Activated CD4-positive, alpha-beta T cell treated with anti-CD3 and anti-CD28 coated beads, Interleukin-2, amount 50 U/mL, for 4 hours (primary cell): ENCODE measurements around the gene DAGLA.

Experiments used
- DNase-seq, 2 experiments: peaks; one replicate each; pipeline ENCODE4 v3.0.0-alpha.2; 2020

DAGLA gene

DNA sequence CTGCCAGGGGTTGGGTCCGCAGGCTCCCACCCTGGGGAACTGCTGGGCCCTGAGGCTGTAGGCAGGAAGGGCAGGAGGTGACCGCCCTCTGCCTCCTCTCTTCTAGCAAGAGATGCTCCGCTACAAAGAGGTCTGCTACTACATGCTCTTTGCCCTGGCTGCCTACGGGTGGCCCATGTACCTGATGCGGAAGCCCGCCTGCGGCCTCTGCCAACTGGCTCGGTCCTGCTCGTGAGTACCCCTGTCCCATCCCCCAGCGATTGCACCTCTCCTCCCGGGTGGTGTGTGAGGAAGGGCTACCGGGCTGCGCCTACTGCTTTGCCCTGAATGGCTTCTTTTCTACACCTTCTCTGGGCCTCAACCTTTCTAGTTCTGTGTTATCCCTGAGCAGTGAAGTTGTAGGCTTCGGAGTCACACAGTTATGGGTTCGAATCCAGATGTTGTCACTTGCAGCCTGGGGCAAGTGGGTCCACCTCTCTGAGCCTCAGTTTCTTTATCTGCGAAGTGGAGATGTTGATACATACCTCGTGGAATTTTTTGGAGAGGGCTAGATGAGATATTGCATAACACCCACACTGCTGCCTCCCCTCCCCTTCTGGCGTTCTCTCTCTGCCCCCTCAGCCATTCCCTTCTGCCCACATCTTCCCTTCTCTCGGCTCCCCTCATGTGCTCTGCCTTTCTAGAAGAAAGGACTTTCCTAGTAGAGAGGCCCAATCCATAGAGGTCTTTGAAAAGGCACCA lies 51.2 kb downstream of the DAGLA start:
- DNase-seq, result no peak

DNA sequence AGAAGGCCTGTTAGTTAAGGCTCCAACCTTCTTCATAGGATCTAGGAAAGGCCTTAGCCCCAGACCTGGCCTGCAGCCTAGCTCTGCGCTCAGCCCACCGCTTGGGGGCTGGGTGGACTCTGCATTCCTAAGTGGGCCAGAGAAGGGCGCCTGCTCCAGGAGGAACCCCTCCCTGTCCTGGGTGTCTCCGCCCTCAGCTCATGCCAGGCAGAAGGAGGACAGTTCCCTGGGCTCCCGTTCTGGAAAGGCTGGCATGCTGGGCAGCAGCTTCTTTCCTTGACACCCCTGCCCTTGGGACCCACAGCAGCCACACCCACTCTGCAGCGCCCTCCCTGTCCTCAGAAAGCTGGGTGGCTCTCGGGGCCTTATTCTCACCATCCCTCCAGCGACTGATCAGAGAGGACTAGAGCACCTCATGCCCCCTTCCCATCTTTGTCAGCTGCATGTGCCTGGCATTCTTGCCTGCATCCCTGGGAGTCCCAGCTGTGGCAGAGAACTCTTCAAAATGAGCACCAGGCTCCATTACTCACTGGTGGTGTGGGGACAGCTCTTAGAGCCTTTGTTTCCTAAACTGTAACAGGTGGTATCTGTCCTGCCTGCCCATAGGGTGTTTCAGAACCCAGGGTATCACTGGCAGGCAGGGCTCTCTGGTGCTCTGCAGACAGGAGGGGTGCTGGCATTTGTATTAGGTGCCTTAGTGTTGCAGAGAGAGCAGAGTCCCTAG lies 51.9 kb downstream of the DAGLA start:
- DNase-seq, result no peak

DNA sequence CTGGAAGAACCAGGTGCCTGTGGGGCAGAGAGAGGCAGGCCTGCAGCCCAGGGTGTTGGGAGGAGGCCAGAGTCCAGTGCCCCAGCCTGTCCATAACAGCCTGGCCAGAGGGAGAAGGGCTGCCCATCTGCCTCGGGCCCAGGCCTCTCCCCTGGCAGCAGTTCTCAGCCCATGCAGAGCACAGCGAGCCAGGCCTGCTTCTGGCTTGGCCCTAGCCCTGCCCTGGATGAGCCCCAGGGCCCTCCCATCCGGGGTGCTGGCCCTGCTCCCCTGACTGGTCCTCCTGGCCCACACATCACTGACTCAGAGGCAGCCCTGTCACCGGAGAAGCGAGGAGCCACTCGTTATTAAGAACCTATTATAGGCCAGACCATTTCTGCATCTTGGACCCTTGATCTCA lies 52.5 kb downstream of the DAGLA start:
- no peak for DNase-seq

DNA sequence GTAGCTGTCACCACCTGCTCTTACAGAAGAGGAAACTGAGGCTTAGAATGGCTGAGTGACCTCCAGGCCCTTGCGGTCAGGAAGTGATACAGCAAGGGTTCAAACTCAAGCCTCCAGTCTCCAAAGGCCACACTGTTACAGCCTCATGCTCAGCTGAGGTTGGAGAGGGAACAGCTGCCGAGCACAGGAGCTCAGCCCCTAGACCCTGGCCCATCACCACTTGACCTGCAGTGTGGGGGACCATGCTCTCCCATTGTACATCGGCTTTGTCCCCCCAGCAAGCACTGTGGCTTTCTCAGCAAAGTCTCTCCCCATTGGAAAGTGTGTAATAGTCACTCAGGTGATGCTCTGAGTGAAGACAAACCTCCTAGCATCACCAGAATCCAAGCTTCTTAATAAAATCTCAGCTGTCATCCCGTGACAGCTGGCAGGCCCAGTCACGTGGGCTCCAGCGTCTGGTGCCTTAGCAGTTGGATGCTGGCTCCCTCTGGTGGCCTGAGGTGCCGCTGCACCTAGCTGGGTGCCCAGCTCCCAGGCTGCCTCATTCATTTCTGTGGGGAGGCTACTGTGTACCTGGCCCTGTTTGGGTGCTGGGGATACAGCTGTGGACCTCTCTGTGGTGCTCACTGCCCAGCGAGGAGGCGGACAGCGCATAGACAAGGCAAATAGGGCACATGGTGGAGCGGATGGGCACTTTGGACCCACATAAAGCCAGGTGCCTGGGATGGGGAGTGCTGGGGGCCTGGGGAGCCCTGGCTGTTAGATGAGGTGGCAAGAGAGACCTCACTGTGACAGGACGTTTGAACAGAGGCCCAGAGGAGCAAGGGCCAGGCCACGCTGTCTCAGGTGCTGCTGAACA lies 53.2 kb downstream of the DAGLA start:
- DNase-seq, result peak; percentile 82 to 85

DNA sequence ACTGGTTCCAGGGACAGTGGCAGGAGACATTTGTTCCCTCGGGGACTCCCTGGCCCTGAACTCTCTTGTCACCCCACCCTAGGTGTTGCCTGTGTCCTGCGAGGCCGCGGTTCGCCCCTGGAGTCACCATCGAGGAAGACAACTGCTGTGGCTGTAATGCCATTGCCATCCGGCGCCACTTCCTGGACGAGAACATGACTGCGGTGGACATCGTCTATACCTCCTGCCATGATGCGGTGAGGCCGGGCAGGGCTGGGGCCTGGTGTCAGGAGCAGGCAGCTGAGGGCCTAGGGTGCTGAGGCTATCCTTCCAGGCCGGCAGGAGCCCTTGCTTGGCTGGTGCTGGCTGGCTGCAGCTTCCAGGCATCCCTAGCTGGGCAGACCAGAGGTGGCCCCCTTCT lies 54.6 kb downstream of the DAGLA start:
- no peak for DNase-seq

DNA sequence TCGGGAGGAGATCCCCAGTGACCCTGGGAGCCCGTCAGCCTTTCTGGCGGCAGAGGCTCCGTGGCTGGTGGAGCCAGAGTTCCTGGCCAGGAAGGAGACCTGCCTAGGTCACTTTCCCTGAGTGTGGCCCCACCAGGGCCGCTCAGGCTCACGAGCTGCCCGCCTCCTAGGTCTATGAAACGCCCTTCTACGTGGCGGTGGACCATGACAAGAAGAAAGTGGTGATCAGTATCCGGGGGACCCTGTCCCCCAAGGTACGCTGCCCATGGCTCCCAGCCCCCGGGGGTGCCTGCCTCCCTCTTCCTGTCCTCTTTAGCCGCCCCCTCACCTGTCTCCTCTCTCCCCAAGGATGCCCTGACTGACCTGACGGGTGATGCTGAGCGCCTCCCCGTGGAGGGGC lies 55.2 kb downstream of the DAGLA start:
- DNase-seq, result no peak

DNA sequence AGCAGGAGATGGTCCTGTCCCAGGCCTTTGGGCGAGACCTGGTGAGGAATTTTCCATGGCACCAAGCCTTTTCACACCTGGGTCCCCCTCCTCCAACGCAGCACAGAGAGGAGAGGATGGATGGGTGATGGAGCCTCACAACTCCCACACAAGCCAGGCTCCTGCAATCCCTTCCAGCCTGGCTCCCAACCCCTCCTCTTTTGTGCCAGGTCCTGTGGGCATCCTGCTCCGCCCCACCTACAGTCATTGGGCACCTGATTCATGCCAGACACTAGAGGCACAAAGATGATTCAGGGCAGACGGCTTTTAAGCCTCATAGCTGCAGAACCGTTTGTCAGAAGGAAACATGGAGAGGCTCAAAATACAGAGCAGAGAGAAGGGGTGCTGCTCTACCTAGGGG lies 56.1 kb downstream of the DAGLA start:
- no peak for DNase-seq

DNA sequence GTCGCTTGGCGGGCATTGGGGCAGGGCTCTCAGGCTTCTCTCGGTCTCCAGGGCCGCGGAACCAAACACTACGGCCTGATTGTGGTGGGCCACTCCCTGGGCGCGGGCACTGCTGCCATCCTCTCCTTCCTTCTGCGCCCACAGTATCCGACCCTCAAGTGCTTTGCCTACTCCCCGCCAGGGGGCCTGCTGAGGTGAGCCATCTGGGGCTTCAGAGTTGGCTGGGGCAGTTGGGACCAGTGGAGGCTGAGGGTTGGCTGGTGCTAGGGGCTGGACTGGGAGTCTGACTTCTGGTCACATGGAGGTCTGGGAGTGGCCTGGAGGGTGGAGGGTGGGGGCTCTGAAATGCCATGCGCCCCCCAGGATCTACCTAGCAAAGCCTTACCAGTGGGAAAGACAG lies 56.9 kb downstream of the DAGLA start:
- no peak for DNase-seq

DNA sequence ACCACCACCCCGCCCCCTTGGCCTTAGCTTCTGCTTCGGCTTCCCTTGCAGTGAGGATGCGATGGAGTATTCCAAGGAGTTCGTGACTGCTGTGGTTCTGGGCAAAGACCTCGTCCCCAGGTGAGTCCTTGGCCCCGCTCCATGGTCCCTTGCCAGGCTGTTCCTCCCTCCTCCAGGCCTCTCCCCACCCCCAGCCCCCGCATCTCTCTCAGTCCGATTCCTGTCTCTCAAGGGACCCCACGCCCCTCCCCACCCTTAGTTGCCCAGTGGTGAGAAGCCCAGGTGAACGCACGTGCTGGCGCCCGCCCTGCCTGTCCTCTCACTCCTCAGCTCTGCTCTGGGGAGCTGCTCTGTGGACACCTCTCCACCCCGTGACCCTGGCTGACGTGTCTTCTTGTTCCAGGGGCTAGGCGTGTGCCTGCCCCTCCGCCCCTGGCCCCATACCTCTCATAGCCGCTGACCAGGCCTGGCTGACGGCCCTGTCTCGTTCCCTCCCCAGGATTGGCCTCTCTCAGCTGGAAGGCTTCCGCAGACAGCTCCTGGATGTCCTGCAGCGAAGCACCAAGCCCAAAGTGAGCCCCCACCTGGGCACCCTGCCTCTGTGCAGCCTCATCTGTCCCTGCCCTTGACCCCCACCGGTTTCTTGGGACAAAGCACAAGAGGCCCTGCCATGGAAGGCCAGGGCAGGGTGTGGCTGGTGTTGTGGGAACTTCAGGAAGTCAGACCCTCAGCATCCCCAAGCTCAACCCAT lies 57.6 kb downstream of the DAGLA start:
- DNase-seq, result no peak

DNA sequence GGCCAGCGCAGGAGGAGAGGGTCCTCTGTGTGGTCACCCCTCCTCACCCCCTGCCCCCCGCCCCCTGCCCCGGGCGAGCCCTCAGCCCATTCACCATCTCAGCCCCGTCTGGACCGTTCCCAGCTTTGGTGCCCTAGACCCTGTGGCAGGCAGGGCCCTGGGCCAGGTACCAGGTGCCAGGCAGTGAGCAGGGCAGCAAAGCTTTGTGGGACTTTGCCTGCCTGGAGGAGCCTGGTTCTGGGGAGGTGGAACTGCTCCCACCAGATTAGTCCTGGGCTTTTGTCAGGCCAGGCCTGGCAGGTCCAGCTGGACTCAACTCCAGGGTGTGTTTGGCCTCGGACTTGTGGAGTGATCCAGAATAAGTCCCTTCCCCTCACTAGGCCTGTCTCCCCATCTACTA lies 58.6 kb downstream of the DAGLA start:
- DNase-seq, result no peak

DNA sequence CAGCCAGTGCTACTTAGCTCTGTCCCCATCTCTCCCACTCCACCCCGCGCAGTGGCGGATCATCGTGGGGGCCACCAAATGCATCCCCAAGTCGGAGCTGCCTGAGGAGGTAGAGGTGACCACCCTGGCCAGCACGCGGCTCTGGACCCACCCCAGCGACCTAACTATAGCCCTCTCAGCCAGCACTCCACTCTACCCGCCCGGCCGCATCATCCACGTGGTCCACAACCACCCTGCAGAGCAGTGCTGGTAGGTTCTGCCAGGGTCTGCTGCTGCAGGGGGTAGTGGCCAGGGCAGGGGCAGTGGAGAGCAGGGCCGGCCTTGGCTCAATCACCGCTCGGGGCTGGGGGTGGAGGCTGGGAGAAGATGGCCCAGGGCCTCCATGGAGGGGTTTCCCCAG lies 59.2 kb downstream of the DAGLA start:
- no peak for DNase-seq

DNA sequence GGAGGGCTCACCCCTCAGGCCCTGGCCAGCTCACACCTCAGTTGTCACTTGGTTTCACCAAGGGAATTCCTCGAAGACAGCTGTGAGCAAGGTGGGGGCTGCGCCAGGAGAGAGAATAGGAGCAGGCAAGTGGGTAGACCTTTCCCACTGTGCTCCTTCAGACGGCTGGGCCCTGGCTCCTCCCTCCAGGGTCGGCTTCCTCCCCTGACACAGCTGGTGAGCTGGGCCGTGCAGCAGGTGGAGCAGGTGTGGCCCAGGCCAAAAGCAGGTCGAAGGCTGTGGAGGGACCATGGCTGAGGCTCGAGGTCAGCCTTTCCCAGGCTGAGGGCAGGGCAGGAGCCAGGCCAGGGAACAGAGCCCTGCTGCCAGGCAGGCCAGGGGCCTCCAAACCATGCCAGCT lies 59.8 kb downstream of the DAGLA start:
- no peak for DNase-seq

DNA sequence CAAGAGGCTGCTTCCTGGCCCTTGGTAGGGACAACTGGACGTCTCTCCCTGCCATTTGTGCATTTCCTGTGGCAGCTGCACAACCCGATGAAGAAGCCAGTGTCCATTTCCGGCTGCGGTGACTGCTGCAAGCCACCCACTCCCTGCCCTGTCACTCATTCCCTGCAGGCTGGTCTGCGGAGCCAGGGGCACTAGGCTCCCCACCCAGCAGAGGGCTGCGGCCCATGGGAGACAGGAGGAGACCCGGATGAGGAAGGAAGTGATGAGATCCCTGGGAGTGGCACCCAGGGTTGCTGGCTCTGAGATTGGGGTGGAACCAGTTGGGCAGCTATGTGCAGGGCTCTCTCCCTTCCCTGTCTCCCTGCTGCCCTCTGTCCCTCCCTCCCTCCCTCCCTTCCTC lies 62.2 kb downstream of the DAGLA start:
- DNase-seq, result no peak

DNA sequence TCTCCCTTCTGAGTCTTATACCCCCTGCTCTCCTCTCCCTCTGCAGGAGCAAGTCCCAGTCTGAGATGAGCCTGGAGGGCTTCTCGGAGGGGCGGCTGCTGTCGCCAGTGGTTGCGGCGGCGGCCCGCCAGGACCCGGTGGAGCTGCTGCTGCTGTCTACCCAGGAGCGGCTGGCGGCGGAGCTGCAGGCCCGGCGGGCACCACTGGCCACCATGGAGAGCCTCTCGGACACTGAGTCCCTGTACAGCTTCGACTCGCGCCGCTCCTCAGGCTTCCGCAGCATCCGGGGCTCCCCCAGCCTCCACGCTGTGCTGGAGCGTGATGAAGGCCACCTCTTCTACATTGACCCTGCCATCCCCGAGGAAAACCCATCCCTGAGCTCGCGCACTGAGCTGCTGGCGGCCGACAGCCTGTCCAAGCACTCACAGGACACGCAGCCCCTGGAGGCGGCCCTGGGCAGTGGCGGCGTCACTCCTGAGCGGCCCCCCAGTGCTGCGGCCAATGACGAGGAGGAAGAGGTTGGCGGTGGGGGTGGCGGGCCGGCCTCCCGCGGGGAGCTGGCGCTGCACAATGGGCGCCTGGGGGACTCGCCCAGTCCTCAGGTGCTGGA lies 63.4 kb downstream of the DAGLA start:
- DNase-seq, result no peak

DNA sequence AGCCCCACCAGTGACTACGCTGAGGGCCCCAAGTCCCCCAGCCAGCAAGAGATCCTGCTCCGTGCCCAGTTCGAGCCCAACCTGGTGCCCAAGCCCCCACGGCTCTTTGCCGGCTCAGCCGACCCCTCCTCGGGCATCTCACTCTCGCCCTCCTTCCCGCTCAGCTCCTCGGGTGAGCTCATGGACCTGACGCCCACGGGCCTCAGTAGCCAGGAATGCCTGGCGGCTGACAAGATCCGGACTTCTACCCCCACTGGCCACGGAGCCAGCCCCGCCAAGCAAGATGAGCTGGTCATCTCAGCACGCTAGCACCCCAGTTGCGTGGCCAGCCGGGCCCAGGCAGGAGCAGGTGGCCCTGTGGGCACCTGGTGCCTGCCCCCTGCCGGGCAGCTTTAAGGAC lies 64.0 kb downstream of the DAGLA start:
- DNase-seq, result no peak

DNA sequence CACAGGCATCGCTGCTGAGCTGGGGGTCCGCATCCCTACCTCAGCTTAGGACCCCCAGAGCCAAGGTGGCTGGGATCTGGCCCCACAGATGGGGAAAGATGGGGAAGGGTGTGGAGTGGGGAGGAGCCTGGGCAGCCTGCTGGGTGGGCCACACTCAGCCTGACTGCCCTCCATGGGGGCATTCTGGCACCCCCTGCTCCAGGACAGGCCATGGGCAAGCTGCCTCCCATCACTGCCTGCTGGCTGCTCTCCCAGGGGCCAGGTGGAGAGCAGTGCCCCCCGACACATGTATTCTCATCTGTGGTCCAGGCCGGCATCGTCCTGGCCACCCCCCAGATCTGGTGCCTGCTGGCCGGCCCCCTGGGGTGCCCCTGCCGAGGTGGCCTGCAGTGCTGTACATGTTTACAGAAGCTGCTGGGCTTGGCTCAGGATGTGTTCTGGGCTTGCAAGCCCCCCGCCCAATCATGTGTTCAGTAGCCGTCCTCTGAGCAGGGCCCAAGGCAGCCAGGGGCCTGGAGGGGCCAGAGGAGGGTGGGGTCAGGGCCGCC lies 64.5 kb downstream of the DAGLA start:
- DNase-seq, result no peak

DNA sequence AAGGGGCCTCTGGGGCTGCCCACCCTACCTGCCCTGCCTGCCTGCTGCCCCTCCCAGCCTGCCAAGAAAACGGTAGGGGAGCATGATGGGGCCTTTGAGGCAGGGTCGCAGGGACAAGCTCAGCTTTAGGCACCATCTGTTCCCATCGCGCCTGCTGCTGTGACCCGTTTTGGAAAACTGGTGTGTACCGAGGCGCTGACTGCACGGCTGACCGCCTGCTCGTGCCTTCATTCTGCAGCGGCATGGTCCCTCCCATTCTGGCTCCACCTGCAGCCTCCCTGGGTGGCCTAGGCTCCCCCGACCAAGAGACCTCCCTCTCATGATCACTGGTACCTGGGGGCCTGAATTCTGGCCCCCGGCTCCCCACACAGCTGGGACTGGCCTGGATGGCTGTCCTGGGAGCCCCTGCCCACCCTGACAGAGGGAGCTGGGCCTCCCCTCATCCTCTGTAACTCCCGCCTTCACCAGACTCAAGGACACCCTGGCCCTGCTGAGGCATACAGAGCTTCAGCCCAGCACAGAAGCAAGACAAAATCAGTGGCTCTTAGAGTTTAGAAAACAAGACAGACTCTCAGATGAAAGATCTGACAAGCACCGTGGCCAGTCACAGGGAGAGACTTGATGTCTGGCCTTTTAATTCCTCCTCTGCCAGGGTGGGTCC lies 65.7 kb downstream of the DAGLA start:
- DNase-seq, result no peak

DNA sequence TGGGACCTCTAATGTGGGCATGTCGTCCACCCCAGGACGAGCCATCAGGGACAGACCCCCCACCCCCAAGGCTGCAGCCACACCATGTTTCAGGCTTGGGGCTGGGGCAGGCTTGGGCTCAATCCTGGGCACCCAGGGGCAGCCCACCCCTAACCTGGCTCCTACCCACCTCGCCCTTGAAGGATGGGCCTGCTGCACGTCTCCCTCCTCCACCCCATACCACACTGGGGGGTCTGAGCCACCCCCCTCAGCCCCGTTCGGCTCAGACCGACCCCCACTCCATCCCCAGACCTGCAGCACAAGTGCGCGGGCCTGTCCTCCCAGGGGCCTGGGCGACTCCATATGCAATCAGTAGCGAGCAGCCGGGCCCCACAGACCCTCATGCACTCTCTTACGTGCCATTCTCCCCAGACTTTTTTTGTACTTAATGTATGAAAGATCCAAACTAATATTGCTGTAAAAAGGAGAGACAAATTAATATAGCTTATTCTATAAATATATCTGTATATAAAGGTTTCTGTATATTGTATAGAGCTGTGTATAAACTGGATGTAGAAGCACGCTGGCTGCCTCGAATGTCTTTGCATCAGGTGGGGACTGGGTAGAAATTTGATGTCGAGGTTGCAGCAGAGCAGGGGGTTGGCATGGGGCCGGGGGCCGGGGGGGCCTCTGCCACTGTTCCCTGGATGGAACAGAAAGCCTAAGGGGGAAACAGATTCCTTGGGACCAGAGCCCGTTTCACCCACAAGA lies 66.4 kb downstream of the DAGLA start:
- DNase-seq, result no peak

DNA sequence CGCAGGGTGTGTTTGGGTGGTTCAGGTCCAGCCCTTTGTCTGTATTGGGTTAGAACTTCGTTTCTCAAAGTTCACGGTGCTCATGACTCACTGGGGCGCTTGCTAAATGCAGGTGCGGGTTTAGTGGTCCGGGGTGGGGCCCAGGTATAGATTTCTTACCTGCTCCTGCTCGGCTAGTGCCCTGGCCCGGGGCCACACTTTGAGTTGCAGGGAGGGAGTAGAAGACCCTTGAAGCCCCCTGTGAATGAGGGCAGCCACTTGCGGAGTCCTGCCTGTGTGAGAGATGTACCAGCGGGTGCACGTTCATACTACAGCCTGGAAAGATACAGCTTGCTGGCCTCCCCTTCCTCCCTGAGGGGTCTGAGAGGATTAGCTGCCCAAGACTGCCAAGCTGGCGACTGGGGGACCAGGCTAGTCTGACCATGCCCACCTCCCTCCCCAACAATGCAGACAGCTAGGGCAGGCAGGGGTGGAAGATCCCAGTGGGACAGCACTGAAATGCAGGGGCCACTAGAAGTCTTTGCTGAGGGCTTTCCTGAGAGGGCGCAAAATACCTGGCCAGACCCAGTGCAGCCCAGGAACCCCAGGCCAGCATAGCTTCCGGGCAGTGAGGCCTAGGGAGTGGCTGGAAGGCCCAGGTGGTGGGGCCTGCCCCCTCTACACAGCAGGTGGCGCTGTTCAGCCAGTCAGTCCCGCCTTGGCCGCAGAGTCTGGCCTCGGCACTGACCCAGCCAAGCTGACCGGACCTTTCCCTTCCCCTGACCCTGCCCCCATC lies 67.2 kb downstream of the DAGLA start:
- DNase-seq, result no peak

DNA sequence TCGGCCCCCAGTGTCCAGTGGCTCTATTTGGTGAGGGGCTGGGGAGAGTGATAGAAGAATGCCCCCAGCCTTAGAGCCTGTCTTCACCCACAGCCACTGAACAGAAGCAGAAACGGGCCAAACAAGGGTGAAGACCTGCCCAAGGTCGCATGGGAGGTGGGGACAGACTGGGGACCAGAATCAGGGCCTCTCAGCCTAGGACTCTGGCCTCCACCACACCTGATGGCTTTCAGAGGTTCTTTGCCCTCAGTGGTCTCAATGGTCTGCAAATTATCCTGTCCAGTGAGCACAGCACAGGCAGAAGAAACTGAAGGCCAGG lies 67.7 kb downstream of the DAGLA start:
- no peak for DNase-seq
